ENCODE measurements around the gene HDAC4. TPM values are rescaled to one million over a fixed set of nuclear protein-coding genes. Genes with fewer than 3 reads are reported as not detected.

Gene HDAC4
- total RNA-seq, 1 donor = 28.3 TPM

DNA sequence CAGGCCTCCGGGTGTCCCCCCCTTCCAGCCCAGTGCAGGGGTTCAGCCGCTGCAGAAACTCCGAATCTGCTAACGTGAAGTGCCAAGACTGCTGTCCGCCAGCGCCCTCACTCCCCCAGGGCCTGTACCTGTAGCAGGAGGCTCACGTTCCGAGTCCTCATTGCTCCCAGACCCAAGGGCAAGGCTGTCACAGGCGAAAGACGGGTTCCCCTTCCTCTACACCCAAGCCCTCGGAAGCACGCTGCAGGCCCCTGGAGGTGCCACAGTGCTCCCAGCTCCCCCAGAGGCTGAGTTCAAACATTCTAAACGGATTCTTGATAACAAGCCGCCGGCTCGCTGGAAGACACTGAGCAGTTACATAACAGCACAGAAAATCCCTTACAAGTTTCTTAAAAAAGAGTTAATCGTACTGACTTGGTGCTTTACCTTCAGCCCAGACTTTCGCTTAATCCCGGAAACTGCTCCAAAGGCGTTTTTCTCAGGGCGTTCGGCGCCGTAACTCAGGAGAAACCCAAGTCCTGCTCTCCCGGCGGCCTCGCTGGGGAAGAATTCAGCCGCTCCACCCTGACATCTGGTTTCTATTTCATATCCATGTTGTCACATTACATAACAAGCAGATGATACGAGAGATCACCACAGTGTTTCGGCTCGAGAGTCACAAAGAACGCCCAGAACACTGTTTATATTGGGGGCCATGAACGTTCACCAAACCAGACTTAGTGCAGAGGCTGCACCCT, 92.0 kb downstream of the HDAC4 start:
- peak overlapping the region; percentile 70 for H3K4me3 ChIP-seq (ENCODE audit: low read depth, low read length)
- peak; percentile 84 for DNase-seq (ENCODE audit: low read depth)
- TF ChIP-seq, protein P1, sequence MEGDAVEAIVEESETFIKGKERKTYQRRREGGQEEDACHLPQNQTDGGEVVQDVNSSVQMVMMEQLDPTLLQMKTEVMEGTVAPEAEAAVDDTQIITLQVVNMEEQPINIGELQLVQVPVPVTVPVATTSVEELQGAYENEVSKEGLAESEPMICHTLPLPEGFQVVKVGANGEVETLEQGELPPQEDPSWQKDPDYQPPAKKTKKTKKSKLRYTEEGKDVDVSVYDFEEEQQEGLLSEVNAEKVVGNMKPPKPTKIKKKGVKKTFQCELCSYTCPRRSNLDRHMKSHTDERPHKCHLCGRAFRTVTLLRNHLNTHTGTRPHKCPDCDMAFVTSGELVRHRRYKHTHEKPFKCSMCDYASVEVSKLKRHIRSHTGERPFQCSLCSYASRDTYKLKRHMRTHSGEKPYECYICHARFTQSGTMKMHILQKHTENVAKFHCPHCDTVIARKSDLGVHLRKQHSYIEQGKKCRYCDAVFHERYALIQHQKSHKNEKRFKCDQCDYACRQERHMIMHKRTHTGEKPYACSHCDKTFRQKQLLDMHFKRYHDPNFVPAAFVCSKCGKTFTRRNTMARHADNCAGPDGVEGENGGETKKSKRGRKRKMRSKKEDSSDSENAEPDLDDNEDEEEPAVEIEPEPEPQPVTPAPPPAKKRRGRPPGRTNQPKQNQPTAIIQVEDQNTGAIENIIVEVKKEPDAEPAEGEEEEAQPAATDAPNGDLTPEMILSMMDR (IDR thresholded peaks at IDR 0.05; ENCODE audit: insufficient read depth, low read length) = peak; percentile 10

DNA sequence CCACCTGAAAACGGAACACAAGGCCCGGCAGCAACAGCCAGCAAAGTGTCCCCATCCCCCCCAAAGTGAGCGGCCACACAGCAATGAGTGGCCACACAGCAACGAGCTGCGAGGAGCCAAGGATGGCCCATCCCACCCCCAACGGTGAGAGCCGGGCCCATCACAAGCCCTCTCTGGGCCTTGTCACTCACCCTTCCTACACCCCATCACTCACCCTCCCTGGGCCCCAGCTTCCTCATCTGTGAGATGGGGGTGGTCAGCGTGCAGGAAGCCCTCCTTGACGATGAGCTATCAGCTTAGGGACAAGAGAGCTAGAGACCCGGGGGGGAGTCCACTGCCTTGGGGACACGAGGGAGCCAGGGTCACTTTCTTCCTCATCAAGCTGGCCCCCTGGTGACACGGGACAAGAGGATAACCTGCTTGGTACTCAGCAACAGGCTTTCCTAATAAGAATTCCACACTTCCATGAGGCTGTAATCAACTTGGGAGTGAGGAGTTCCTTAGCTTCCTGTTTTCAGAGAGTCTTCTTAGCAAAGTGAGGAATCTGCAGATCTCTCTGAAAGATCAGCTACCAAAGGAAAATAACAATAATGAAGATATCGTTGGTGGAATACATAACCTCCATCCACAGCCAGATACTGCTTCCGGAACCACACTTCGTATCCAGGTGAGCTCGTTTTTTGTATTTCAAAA, 92.8 kb downstream of the HDAC4 start:
- DNase-seq (ENCODE audit: low read depth) = no peak
- TF ChIP-seq, protein P1 (IDR thresholded peaks at IDR 0.05; ENCODE audit: insufficient read depth, low read length) = no peak
- H3K4me3 ChIP-seq (ENCODE audit: low read depth, low read length) = peak overlapping the region; percentile 70

DNA sequence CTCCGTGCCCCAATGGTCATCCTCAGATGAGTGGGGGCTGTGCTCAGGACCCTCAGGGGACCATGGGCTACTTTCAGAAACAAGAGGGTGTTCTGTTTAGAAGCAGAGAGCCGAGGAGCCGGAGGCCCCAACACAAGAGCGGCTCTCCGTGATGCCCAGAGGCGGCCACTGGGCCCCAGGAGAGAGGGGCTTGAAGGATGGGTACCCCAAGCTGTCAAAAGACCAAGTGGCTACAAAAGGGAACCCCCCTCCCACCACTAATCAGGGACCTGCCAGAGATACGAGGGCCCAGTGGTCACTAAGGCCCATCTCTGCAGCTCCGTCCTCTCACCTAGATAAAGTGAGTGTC, 93.6 kb downstream of the HDAC4 start:
- H3K4me3 ChIP-seq (ENCODE audit: low read depth, low read length) = no peak overlapping the region
- TF ChIP-seq, protein P1 (IDR thresholded peaks at IDR 0.05; ENCODE audit: insufficient read depth, low read length) = no peak
- no peak for DNase-seq (ENCODE audit: low read depth)

DNA sequence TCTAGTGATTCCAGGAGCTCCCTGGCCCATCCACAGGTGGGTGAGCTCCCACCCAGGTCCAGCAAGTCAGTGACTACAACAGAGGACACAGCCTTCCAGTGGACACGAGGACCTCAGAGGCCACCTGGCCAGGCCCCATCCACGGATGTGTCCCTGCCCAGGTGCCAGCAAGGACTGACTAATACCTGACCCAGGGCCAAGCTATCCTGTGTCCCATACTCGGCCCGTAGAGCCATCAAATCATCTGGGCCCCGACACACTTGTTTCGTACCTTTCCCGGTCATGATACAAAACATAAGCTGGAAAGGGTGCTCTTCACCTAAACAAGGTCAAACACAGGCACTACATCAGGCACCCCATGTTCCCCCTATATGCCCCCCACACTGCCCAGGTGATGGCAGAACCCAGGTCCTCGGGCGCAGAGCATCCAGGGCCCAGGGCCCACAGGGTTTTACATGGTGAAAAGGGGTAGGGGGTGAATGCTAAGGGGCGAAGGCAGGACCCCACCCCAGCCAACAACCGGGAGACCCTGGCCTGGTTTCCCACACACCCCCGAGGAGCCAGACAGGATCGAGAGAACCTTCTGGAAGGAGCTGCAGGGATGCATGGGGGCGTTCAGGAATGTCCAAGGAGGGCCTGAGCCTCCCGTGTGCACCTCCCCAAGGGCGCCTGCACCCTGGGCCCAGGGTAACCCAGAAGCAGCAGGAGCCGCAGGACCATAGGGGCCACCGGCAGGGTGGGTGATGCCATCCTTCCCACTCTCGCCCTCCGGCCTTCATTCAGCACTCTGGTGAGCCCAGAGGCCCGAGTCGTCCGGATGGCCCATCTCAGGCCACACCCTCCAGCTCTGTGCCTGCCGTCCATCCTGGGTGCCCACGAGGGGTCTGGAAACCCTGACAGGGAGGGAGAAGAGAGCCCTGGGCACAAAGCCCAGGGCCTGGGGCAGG, 94.3 kb downstream of the HDAC4 start:
- DNase-seq (ENCODE audit: low read depth) = no peak
- H3K4me3 ChIP-seq (ENCODE audit: low read depth, low read length) = no peak overlapping the region
- TF ChIP-seq, protein P1 (IDR thresholded peaks at IDR 0.05; ENCODE audit: insufficient read depth, low read length) = no peak

DNA sequence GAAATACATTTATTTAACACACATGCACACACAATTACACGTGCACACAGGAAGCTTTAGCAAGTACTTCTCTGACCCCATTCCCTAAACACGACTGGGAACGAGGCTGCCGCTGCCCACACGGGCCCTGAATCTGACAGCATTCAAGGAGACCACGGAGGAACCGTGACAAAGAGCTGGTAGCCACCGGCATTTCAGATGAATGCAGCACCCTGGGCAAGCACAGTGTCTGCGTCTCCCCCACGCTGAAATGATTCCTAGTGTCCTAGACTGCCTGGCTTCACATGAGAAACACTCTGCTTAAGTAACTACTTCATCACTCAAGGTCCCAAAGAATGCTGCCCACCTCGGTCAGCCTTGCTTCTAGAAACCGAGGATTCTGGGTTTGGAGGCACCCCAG, 95.0 kb downstream of the HDAC4 start:
- no peak overlapping the region for H3K4me3 ChIP-seq (ENCODE audit: low read depth, low read length)
- TF ChIP-seq, protein P1 (IDR thresholded peaks at IDR 0.05; ENCODE audit: insufficient read depth, low read length) = no peak
- no peak for DNase-seq (ENCODE audit: low read depth)

DNA sequence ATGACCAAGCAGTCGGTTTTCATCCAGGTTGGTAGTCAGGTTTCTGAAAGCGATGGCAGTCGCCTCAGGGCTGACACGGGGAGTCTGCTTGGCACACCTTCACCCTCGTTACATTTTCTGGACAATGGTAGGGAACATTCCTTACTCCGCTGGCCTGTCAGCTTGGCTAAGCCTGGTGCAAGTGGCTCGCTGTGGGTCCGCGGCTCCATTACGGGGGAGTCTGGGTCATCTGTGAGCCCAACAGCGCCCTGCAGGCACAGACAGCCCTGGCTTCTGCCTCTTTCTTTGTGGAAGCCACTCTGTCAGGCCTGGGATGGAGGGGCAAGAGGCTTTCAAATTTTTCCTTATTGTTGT, 95.6 kb downstream of the HDAC4 start:
- no peak overlapping the region for H3K4me3 ChIP-seq (ENCODE audit: low read depth, low read length)
- no peak for DNase-seq (ENCODE audit: low read depth)
- TF ChIP-seq, protein P1 (IDR thresholded peaks at IDR 0.05; ENCODE audit: insufficient read depth, low read length) = no peak

All from fibroblast of the aortic adventitia (primary cell).